BE2C (cell line): ENCODE results near the gene RFXANK.
"Not testable (repeated sequence)": the region's sequence is repeated elsewhere in the genome, so short reads cannot be mapped to it uniquely, and the experiment has no call there.

Source experiments
- DNase-seq: peaks from one replicate; pipeline ENCODE4 v3.0.0-alpha.2; 2020
- H3K27me3 ChIP-seq: fragments of 250-450 bp; sonication (Bioruptor Pico); 2 replicates; pipeline ENCODE4 v1.5.1; 2020; ENCODE audit warnings: mild to moderate bottlenecking
- H3K36me3 ChIP-seq: fragments of 250-450 bp; sonication (Bioruptor Pico); 2 replicates; pipeline ENCODE4 v1.5.1; 2020; ENCODE audit warnings: mild to moderate bottlenecking
- H3K4me1 ChIP-seq: fragments of 250-450 bp; sonication (Bioruptor Pico); 2 replicates; pipeline ENCODE4 v1.5.1; 2020
- H3K4me3 ChIP-seq: 2 replicates; pipeline ENCODE4 v1.5.1; 2011; ENCODE audit warnings: low read depth, low read length
- H3K9me3 ChIP-seq: fragments of 250-450 bp; sonication (Bioruptor Pico); 2 replicates; pipeline ENCODE4 v1.5.1; 2020
- CTCF ChIP-seq: IDR thresholded peaks from 2 replicates; pipeline ENCODE4 v1.5.1; 2012; ENCODE audit warnings: mild to moderate bottlenecking, low read depth, low read length

RFXANK gene

DNA sequence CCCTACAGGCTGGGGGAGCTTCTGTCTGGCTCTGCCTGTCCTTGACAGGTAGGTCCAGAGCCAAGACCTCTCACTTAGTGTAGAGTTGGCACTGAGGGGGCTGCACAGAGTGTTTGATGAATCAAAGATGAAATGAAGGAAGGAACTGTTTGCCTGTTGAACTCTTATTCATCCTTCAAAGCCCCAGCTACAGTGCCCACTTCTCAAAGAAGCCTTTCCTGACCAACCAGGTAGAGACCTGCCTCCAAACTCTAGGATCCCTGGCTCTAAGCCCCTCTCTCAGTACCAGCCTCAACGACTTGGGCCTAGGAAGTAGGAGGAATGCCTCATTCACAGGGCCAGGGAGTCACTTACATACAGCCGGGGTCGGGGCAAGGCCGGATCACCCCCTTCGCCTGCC is 44.7 kb upstream of the RFXANK start:
- Histone ChIP-seq H3K36me3 (no peaks in the 10 kb centered on the region), H3K4me1 (no peaks in the 10 kb centered on the region), H3K4me3 (no peak overlapping the region), H3K9me3 (no peaks in the 10 kb centered on the region), H3K27me3 (no peaks in the 10 kb centered on the region)
- DNase-seq, result no peak
- no peak for TF ChIP-seq CTCF

GRCh38 chr19:19148504-19148903 is 43.6 kb upstream of the RFXANK start:
- H3K27me3 ChIP-seq, H3K4me3 ChIP-seq, H3K9me3 ChIP-seq, H3K4me1 ChIP-seq, DNase-seq, H3K36me3 ChIP-seq: not testable (repeated sequence)

GRCh38 chr19:19149435-19149834 is 42.6 kb upstream of the RFXANK start:
- H3K27me3 ChIP-seq, result no peaks in the 10 kb centered on the region
- H3K9me3 ChIP-seq, result no peaks in the 10 kb centered on the region
- H3K4me1 ChIP-seq, result no peaks in the 10 kb centered on the region
- no peak for TF ChIP-seq CTCF
- no peaks in the 10 kb centered on the region for H3K36me3 ChIP-seq
- no peak overlapping the region for H3K4me3 ChIP-seq
- DNase-seq, result no peak

GRCh38 chr19:19151418-19151817 is 40.6 kb upstream of the RFXANK start:
- Histone ChIP-seq H3K4me1 (no peaks in the 10 kb centered on the region), H3K27me3 (no peaks in the 10 kb centered on the region), H3K36me3 (no peaks in the 10 kb centered on the region), H3K4me3 (no peak overlapping the region), H3K9me3 (no peaks in the 10 kb centered on the region)
- no peak for DNase-seq
- no peak for TF ChIP-seq CTCF

GRCh38 chr19:19152668-19153384 is 39.2 kb upstream of the RFXANK start:
- no peaks in the 10 kb centered on the region for H3K27me3 ChIP-seq
- H3K9me3 ChIP-seq, result no peaks in the 10 kb centered on the region
- no peak overlapping the region for H3K4me3 ChIP-seq
- no peak for DNase-seq
- no peaks in the 10 kb centered on the region for H3K4me1 ChIP-seq
- H3K36me3 ChIP-seq, result no peaks in the 10 kb centered on the region
- no peak for TF ChIP-seq CTCF

GRCh38 chr19:19154768-19155494 is 37.1 kb upstream of the RFXANK start:
- no peak for DNase-seq
- H3K36me3 ChIP-seq, result no peaks in the 10 kb centered on the region
- no peaks in the 10 kb centered on the region for H3K9me3 ChIP-seq
- H3K4me3 ChIP-seq, result no peak overlapping the region
- no peaks in the 10 kb centered on the region for H3K27me3 ChIP-seq
- no peaks in the 10 kb centered on the region for H3K4me1 ChIP-seq
- TF ChIP-seq CTCF, result no peak
